ENCODE measurements around the gene FCN3. TPM values are rescaled to one million over a fixed set of nuclear protein-coding genes. Genes with fewer than 3 reads are reported as not detected.

Gene FCN3
- total and polyA plus RNA-seq, 9 of the 15 experiments (the other 6 are each of a cell fraction or from before 2014, with no cell fraction given), result 0.49 TPM; not detected in 8

DNA sequence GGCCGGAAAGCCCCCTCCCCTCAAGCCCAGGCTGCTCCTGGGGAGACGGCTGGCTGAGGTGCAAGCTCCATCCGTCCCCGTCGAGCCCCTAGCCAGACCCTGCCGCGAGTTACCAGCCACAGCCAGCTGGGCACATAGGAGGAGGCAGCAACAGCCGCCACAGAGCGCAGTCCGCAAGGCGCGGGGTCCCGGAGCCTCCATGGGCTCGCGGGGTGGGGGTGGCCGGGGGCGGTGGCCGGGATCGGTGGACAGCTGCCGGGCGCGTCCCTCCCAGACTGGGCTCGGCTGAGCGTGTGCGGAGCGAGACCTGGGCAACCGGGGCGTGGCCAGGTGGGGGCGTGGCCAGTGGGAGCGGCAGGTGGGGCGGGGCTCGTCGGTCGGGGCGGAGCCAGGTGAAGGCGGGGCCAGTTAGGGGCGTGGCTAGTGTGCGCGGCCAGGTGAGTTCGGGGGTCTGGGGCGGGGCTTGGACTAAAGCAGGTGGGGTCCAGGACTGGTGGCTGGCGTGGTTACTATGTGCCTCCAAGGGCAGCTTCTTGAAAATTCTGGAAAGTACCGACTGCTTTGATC lies 8.5 kb upstream of the FCN3 start, which contains the start of gene CD164L2 (continued):
- TF ChIP-seq, protein P1, sequence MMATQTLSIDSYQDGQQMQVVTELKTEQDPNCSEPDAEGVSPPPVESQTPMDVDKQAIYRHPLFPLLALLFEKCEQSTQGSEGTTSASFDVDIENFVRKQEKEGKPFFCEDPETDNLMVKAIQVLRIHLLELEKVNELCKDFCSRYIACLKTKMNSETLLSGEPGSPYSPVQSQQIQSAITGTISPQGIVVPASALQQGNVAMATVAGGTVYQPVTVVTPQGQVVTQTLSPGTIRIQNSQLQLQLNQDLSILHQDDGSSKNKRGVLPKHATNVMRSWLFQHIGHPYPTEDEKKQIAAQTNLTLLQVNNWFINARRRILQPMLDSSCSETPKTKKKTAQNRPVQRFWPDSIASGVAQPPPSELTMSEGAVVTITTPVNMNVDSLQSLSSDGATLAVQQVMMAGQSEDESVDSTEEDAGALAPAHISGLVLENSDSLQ (IDR thresholded peaks at IDR 0.05), result peak; percentile 46; the same call in 1 of the 2 replicates
- TF ChIP-seq, protein P2, sequence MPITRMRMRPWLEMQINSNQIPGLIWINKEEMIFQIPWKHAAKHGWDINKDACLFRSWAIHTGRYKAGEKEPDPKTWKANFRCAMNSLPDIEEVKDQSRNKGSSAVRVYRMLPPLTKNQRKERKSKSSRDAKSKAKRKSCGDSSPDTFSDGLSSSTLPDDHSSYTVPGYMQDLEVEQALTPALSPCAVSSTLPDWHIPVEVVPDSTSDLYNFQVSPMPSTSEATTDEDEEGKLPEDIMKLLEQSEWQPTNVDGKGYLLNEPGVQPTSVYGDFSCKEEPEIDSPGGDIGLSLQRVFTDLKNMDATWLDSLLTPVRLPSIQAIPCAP (CRISPR knock-in tag; IDR thresholded peaks at IDR 0.05; ENCODE audit: borderline replicate concordance), result no peak
- TF ChIP-seq GTF2F1 (IDR thresholded peaks at IDR 0.05; ENCODE audit: low read depth, low read length) (no peak), MIER1 (IDR thresholded peaks at IDR 0.05; ENCODE audit: low read depth) (no peak), ZBTB8A (IDR thresholded peaks at IDR 0.05; ENCODE audit: partially characterized antibody) (no peak), MTA1 (IDR thresholded peaks at IDR 0.05; ENCODE audit: borderline replicate concordance) (no peak), HSF4 (CRISPR knock-in tag; IDR thresholded peaks at IDR 0.05; ENCODE audit: borderline replicate concordance) (no peak), ZKSCAN3 (CRISPR knock-in tag; IDR thresholded peaks at IDR 0.05) (no peak), OTX1 (CRISPR knock-in tag; IDR thresholded peaks at IDR 0.05) (no peak), ARHGAP35 (IDR thresholded peaks at IDR 0.05; ENCODE audit: partially characterized antibody) (no peak), EGR1 (conservative IDR thresholded peaks at IDR 0.05) (peak; percentile 30; the same call in 1 of the 2 replicates)
- TF ChIP-seq, protein P3, sequence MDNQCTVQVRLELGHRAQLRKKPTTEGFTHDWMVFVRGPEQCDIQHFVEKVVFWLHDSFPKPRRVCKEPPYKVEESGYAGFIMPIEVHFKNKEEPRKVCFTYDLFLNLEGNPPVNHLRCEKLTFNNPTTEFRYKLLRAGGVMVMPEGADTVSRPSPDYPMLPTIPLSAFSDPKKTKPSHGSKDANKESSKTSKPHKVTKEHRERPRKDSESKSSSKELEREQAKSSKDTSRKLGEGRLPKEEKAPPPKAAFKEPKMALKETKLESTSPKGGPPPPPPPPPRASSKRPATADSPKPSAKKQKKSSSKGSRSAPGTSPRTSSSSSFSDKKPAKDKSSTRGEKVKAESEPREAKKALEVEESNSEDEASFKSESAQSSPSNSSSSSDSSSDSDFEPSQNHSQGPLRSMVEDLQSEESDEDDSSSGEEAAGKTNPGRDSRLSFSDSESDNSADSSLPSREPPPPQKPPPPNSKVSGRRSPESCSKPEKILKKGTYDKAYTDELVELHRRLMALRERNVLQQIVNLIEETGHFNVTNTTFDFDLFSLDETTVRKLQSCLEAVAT (IDR thresholded peaks at IDR 0.05), result no peak
- TF ChIP-seq, protein P4, sequence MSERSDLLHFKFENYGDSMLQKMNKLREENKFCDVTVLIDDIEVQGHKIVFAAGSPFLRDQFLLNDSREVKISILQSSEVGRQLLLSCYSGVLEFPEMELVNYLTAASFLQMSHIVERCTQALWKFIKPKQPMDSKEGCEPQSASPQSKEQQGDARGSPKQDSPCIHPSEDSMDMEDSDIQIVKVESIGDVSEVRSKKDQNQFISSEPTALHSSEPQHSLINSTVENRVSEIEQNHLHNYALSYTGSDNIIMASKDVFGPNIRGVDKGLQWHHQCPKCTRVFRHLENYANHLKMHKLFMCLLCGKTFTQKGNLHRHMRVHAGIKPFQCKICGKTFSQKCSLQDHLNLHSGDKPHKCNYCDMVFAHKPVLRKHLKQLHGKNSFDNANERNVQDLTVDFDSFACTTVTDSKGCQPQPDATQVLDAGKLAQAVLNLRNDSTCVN (CRISPR knock-in tag; IDR thresholded peaks at IDR 0.05), result no peak
- TF ChIP-seq, protein P5, sequence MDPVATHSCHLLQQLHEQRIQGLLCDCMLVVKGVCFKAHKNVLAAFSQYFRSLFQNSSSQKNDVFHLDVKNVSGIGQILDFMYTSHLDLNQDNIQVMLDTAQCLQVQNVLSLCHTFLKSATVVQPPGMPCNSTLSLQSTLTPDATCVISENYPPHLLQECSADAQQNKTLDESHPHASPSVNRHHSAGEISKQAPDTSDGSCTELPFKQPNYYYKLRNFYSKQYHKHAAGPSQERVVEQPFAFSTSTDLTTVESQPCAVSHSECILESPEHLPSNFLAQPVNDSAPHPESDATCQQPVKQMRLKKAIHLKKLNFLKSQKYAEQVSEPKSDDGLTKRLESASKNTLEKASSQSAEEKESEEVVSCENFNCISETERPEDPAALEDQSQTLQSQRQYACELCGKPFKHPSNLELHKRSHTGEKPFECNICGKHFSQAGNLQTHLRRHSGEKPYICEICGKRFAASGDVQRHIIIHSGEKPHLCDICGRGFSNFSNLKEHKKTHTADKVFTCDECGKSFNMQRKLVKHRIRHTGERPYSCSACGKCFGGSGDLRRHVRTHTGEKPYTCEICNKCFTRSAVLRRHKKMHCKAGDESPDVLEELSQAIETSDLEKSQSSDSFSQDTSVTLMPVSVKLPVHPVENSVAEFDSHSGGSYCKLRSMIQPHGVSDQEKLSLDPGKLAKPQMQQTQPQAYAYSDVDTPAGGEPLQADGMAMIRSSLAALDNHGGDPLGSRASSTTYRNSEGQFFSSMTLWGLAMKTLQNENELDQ (CRISPR knock-in tag; IDR thresholded peaks at IDR 0.05; ENCODE audit: borderline replicate concordance), result no peak
- TF ChIP-seq, protein P6, sequence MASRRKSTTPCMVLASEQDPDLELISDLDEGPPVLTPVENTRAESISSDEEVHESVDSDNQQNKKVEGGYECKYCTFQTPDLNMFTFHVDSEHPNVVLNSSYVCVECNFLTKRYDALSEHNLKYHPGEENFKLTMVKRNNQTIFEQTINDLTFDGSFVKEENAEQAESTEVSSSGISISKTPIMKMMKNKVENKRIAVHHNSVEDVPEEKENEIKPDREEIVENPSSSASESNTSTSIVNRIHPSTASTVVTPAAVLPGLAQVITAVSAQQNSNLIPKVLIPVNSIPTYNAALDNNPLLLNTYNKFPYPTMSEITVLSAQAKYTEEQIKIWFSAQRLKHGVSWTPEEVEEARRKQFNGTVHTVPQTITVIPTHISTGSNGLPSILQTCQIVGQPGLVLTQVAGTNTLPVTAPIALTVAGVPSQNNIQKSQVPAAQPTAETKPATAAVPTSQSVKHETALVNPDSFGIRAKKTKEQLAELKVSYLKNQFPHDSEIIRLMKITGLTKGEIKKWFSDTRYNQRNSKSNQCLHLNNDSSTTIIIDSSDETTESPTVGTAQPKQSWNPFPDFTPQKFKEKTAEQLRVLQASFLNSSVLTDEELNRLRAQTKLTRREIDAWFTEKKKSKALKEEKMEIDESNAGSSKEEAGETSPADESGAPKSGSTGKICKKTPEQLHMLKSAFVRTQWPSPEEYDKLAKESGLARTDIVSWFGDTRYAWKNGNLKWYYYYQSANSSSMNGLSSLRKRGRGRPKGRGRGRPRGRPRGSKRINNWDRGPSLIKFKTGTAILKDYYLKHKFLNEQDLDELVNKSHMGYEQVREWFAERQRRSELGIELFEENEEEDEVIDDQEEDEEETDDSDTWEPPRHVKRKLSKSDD (conservative IDR thresholded peaks at IDR 0.05; ENCODE audit: low read length), result no peak
- TF ChIP-seq, protein P7, sequence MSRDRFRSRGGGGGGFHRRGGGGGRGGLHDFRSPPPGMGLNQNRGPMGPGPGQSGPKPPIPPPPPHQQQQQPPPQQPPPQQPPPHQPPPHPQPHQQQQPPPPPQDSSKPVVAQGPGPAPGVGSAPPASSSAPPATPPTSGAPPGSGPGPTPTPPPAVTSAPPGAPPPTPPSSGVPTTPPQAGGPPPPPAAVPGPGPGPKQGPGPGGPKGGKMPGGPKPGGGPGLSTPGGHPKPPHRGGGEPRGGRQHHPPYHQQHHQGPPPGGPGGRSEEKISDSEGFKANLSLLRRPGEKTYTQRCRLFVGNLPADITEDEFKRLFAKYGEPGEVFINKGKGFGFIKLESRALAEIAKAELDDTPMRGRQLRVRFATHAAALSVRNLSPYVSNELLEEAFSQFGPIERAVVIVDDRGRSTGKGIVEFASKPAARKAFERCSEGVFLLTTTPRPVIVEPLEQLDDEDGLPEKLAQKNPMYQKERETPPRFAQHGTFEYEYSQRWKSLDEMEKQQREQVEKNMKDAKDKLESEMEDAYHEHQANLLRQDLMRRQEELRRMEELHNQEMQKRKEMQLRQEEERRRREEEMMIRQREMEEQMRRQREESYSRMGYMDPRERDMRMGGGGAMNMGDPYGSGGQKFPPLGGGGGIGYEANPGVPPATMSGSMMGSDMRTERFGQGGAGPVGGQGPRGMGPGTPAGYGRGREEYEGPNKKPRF (IDR thresholded peaks at IDR 0.05; ENCODE audit: low read depth, low read length), result no peak
